K562 (cell line): ENCODE data around the gene PLXNA2. TPM values are rescaled to one million over a fixed set of nuclear protein-coding genes. Genes with fewer than 3 reads are reported as not detected.
A peak's percentile ranks its signal among the peaks of the same experiment; 100 is the strongest.

ENCODE experiments used
- ATAC-seq: fragments of 200-7000 bp; cut with Tn5 transposase; 3 replicates; pipeline ENCODE4 v1.9.1; 2020; ENCODE audit warnings: moderate library complexity
- BruUV-seq: library from RNA; stranded (reverse); fragments of 400-500 nt; replicated peaks from 2 replicates; lab custom pipeline; 2021; lab: Mats Ljungman, UMichigan
- CTCF ChIA-PET: fragments of 300-600 bp; formaldehyde crosslinking; extraction: SDS; loops from one replicate; lab custom pipeline; 2021; ENCODE audit warnings: low intra/inter-chr PET ratio; lab: Yijun Ruan, JAX
- POLR2A ChIA-PET: fragments of 300-600, 350-650 bp; sonication (Branson Sonifier 250); formaldehyde crosslinking; extraction: SDS; loops from one replicate; lab custom pipeline; 2021; ENCODE audit warnings: antibody characterized with exemption, inconsistent platforms; lab: Yijun Ruan, JAX
- DNase-seq, 4 experiments: peaks; one replicate each; pipeline versions ENCODE4 v3.0.0 to v3.0.0-alpha.2; 2011 to 2018; ENCODE audit warnings: low spot score in 3 of 4, mixed read lengths in 3 of 4; ENCODE audit errors: extremely low read depth in 1 of 4
- FAIRE-seq: peaks from 2 replicates; lab custom pipeline; 2011; peaks lifted over from hg19 to GRCh38; lab: Jason Lieb, UNC
- H2AFZ ChIP-seq: 2 replicates; pipeline ENCODE4 v1.6.0; 2011; ENCODE audit warnings: low read depth, low read length, control low read depth, inconsistent platforms
- H3K27ac ChIP-seq: fragments of 200-600 bp; 3 replicates; pipeline ENCODE4 v1.8.0; 2011; ENCODE audit warnings: low read depth, mild to moderate bottlenecking, control low read depth, inconsistent platforms, low read length, moderate library complexity, mixed read lengths; ENCODE audit errors: extremely low read depth
- H3K27me3 ChIP-seq, 2 experiments: fragments of 300-600 bp in 1 of 2; 2 replicates in 1 of 2; 3 replicates in 1 of 2; pipeline versions ENCODE4 v1.6.0 to v1.8.0; 2011; ENCODE audit warnings: inconsistent platforms in 2 of 2, low read length in 2 of 2, mild to moderate bottlenecking in 1 of 2, mixed read lengths in 1 of 2, moderate library complexity in 1 of 2; ENCODE audit not compliant: control insufficient read depth in 2 of 2, insufficient read depth in 2 of 2
- H3K36me3 ChIP-seq: fragments of 300-600 bp; 3 replicates; pipeline ENCODE4 v1.8.0; 2011; ENCODE audit warnings: mild to moderate bottlenecking, low read length, inconsistent platforms; ENCODE audit not compliant: control insufficient read depth, insufficient read depth
- H3K4me1 ChIP-seq, 2 experiments: fragments of 200-600 bp in 1 of 2; replicated peaks in 1 of 2; 2 replicates in 1 of 2; 3 replicates in 1 of 2; pipeline versions ENCODE4 v1.5.1 to v1.8.0; 2011; ENCODE audit warnings: inconsistent platforms in 2 of 2, low read length in 2 of 2, mild to moderate bottlenecking in 1 of 2, mixed read lengths in 1 of 2, moderate library complexity in 1 of 2; ENCODE audit not compliant: control insufficient read depth in 2 of 2, insufficient read depth in 2 of 2
- H3K4me2 ChIP-seq: 2 replicates; pipeline ENCODE4 v1.6.1; 2011; ENCODE audit warnings: low read length, control low read depth, inconsistent platforms, mixed read lengths; ENCODE audit not compliant: insufficient read depth
- H3K4me3 ChIP-seq: fragments of 200-600 bp; sonication (generic), shearing (Covaris generic); 2 replicates; pipeline ENCODE4 v1.5.1; 2016; ENCODE audit warnings: control low read depth, inconsistent platforms
- H3K79me2 ChIP-seq: fragments of 200-600 bp; 3 replicates; pipeline ENCODE4 v1.8.0; 2011; ENCODE audit warnings: low read length, inconsistent platforms; ENCODE audit not compliant: control insufficient read depth, insufficient read depth
- H3K9ac ChIP-seq, 2 experiments: 2 replicates each; pipeline versions ENCODE4 v1.6.0 to v1.6.1; 2011; ENCODE audit warnings: low read depth in 2 of 2, low read length in 2 of 2, control low read depth in 1 of 2, inconsistent platforms in 1 of 2, mild to moderate bottlenecking in 1 of 2, mixed read lengths in 1 of 2; ENCODE audit not compliant: insufficient read depth in 1 of 2
- H3K9me1 ChIP-seq: one replicate; pipeline ENCODE4 v1.6.0; 2011; ENCODE audit warnings: inconsistent platforms, mild to moderate bottlenecking, low read length, moderate library complexity; ENCODE audit not compliant: control insufficient read depth, insufficient read depth
- H3K9me3 ChIP-seq: replicated peaks from 2 replicates; pipeline ENCODE4 v1.5.1; 2011; ENCODE audit warnings: low read depth, low read length, inconsistent platforms; ENCODE audit not compliant: control insufficient read depth, insufficient read depth
- H4K20me1 ChIP-seq: replicated peaks from 2 replicates; pipeline ENCODE4 v1.6.1; 2011; ENCODE audit warnings: low read length, inconsistent platforms, mixed read lengths; ENCODE audit not compliant: control insufficient read depth, insufficient read depth
- BRCA1 ChIP-seq, 2 experiments: fragments of 450-650 bp in 1 of 2; sonication (generic) in 1 of 2; formaldehyde crosslinking in 1 of 2; IDR thresholded peaks; 2 replicates each; pipeline versions ENCODE4 v1.5.0 to v1.6.1; 2017 to 2020; ENCODE audit warnings: mild to moderate bottlenecking in 1 of 2, missing genetic modification reagents in 1 of 2
- DACH1 ChIP-seq: fragments of 450-650 bp; IDR thresholded peaks from 2 replicates; pipeline ENCODE4 v1.6.1; 2018; ENCODE audit not compliant: partially characterized antibody
- EZH2 ChIP-seq: IDR thresholded peaks from 2 replicates; pipeline ENCODE4 v1.6.1; 2012; ENCODE audit warnings: low read depth, mild to moderate bottlenecking, inconsistent platforms, low read length, borderline replicate concordance
- KDM1A ChIP-seq, 2 experiments: fragments of 450-650 bp; IDR thresholded peaks; 2 replicates each; pipeline ENCODE4 v1.6.1; 2016; ENCODE audit warnings: mild to moderate bottlenecking in 2 of 2
- PPARD ChIP-seq: fragments of 250-450 bp; sonication (Bioruptor Pico); IDR thresholded peaks from 2 replicates; pipeline ENCODE4 v1.8.0; 2022; ENCODE audit warnings: inconsistent platforms, mild to moderate bottlenecking, moderate library complexity
- RAD21 ChIP-seq, 2 experiments: fragments of 250-450 bp in 1 of 2; fragments of 450-650 bp in 1 of 2; sonication (Bioruptor Pico) in 1 of 2; formaldehyde crosslinking in 1 of 2; IDR thresholded peaks in 1 of 2; conservative IDR thresholded peaks in 1 of 2; 2 replicates each; pipeline versions ENCODE4 v1.4.0 to v1.8.0; 2020 to 2022; ENCODE audit warnings: mild to moderate bottlenecking in 2 of 2, moderate library complexity in 1 of 2
- SMAD2 ChIP-seq: fragments of 150-350 bp; IDR thresholded peaks from 2 replicates; pipeline ENCODE4 v1.6.1; 2014; ENCODE audit warnings: low read depth, mild to moderate bottlenecking, low read length
- STAG1 ChIP-seq: sonication (generic); formaldehyde crosslinking; IDR thresholded peaks from 2 replicates; pipeline ENCODE4 v1.5.0; 2020; ENCODE audit warnings: missing genetic modification reagents, borderline replicate concordance
- ZNF311 ChIP-seq: fragments of 250-450 bp; sonication (Bioruptor Pico); IDR thresholded peaks from 2 replicates; pipeline ENCODE4 v1.4.0; 2020; ENCODE audit warnings: mild to moderate bottlenecking, moderate library complexity
- WGBS: fragments of 100-300 bp; shearing (Covaris generic); methylation state at CpG from one replicate; pipeline ENCODE4 v1.1.6; 2016; ENCODE audit warnings: low coverage, mixed read lengths; ENCODE audit not compliant: insufficient coverage; ENCODE audit errors: missing lambda C conversion rate; 5-methylcytosine and 5-hydroxymethylcytosine counted together
- in situ Hi-C: fragments of 300-500 bp; cut with MboI; formaldehyde crosslinking; loops from 4 replicates; pipeline ENCODE4 v1.15.0; 2018; ENCODE audit warnings: inconsistent platforms, mixed read lengths
- intact Hi-C: fragments of 100-400 bp; cut with micrococcal nuclease; formaldehyde crosslinking; loops from 2 replicates; pipeline ENCODE4 v1.14.2; 2022
- polyA plus RNA-seq, 8 experiments: library from polyadenylated mRNA; depleted of rRNA in 4 of 8; stranded (reverse) in 5 of 8; unstranded in 3 of 8; fragments of >200 nt; fragmentation: Nextera tagmentation in 2 of 8; fragmentation: Illumina TruSeq in 1 of 8; extraction: Ambion mirVana in 2 of 8; extraction: Trizol in 1 of 8; gene quantifications; 2 replicates each; pipeline versions ENCODE4 v1.2.1 to v1.2.3, GENCODE V29; 2011 to 2014; ENCODE audit warnings: inconsistent platforms in 1 of 8, missing spikeins in 1 of 8
- total RNA-seq, 7 experiments: library from RNA; depleted of rRNA in 6 of 7; stranded (reverse); fragments of >200 nt in 6 of 7; fragmentation: Illumina TruSeq in 2 of 7; extraction: Trizol in 2 of 7; gene quantifications; 2 replicates each; pipeline versions ENCODE4 v1.2.1 to v1.2.3, GENCODE V29; 2011 to 2021; ENCODE audit warnings: low replicate concordance in 1 of 7
- TF ChIP-seq, protein P1 (sequence below): fragments of 450-650 bp; formaldehyde crosslinking; IDR thresholded peaks from 2 replicates; pipeline ENCODE4 v1.4.0; 2022; ENCODE audit warnings: missing genetic modification characterization
- TF ChIP-seq, protein P2 (sequence below), 2 experiments: fragments of 450-650 bp; IDR thresholded peaks; 2 replicates each; pipeline ENCODE4 v1.6.1; 2016
- TF ChIP-seq, protein P3 (sequence below), 2 experiments: IDR thresholded peaks; 2 replicates each; pipeline ENCODE4 v1.6.1; 2011; ENCODE audit warnings: borderline replicate concordance in 1 of 2, control low read depth in 1 of 2, low read depth in 1 of 2, low read length in 1 of 2, mild to moderate bottlenecking in 1 of 2, mixed read lengths in 1 of 2, moderate library complexity in 1 of 2; ENCODE audit not compliant: insufficient read depth in 1 of 2, insufficient read length in 1 of 2, poor library complexity in 1 of 2, severe bottlenecking in 1 of 2; ENCODE audit errors: extremely low read depth in 1 of 2

PLXNA2 gene
- total and polyA plus RNA-seq, 9 of the 15 experiments (the other 6 are each of a cell fraction or from before 2014, with no cell fraction given), result 0.01 to 1.3 (median 0.32) TPM

DNA sequence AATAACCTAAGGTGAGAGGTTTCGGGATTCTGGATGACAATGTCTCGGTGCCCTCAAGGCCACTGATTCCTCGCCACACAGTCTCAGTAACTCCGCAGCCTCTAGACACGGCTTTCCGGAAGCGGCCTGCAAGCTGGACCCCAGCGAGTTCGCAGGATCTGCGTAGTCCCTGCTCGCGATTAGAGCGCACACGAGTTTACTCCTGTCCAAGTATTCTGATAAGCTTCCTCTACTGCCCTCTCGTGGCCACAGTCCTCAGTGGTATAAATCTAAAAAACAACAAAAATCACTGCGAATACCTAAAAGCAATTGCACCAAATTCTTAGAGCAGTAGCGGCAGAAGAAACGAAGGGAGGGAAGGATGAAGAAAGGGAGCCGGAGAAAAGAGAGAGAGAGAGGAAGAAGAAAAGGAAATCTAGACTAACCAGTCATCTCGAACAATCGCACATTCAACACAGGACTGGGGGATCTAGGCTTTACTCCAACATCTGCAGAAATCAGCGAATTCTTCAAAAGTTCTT, 1.1 kb upstream of the PLXNA2 start:
- peak; percentile 96 for FAIRE-seq
- Histone ChIP-seq H3K9me1 (no peaks in the 10 kb centered on the region), H3K4me2 (0 out of 2 replicates have a peak overlapping the region, but pooled peaks have one; percentile 6), H4K20me1 (no peaks in the 10 kb centered on the region; the same call in 1 of the 2 replicates), H3K4me3 (no peak overlapping the region), H3K9me3 (no peaks in the 10 kb centered on the region), H3K27ac (no peak overlapping the region), H2AFZ (no peak overlapping the region), H3K79me2 (no peaks in the 10 kb centered on the region), H3K27me3 (peaks cover 23 to 50% of the 10 kb centered on the region in 2 experiments), H3K4me1 (peaks cover 0 to 19% of the 10 kb centered on the region in 2 experiments; a peak in 3 of 5 replicates), H3K9ac (no peak overlapping the region), H3K36me3 (no peaks in the 10 kb centered on the region)
- POLR2A ChIA-PET, result interaction anchor here (0.5 to 1.5 kb wide), 6 partner anchors 10 to 223 kb away, joined by 3 to 11 read pairs (median 4); no protein-coding TSS in a partner anchor
- CTCF ChIA-PET, result interaction anchor here (0.8 to 3.6 kb wide), 9 partner anchors 113 to 252 kb away, joined by 3 to 22 read pairs (median 8); no protein-coding TSS in a partner anchor
- BruUV-seq, result no TSS peak
- in situ Hi-C loops, result loop anchor here (5.0 kb wide), 2 partner anchors 123 to 223 kb away; no protein-coding TSS in a partner anchor
- intact Hi-C loops, result loop anchor here (1.0 to 5.0 kb wide), 4 partner anchors 113 to 224 kb away; no protein-coding TSS in a partner anchor
- DNase-seq, result peak; percentile 82 to 93 (median 86)
- 3% methylated on average over 22 of the region's 22 CpGs for WGBS
- peak; percentile 85 for ATAC-seq
- TF ChIP-seq PPARD (CRISPR knock-in tag) (no peak), RAD21 (CRISPR knock-in tag; conservative IDR thresholded peaks at IDR 0.05 in 1 of 2, IDR thresholded peaks at IDR 0.05 in 1 of 2) (peak; percentile 88 to 93), EZH2 (0 out of 2 replicates have a peak, but pooled peaks have one; percentile 54), STAG1 (CRISPR knock-in tag) (peak; percentile 90), DACH1 (no peak), ZNF311 (CRISPR knock-in tag) (no peak), KDM1A (IDR thresholded peaks at IDR 0.05) (peak; percentile 93), BRCA1 (IDR thresholded peaks at IDR 0.05) (no peak), BRCA1 (CRISPR knock-in tag; IDR thresholded peaks at IDR 0.05) (no peak), SMAD2 (no peak)
- TF ChIP-seq, protein P1, sequence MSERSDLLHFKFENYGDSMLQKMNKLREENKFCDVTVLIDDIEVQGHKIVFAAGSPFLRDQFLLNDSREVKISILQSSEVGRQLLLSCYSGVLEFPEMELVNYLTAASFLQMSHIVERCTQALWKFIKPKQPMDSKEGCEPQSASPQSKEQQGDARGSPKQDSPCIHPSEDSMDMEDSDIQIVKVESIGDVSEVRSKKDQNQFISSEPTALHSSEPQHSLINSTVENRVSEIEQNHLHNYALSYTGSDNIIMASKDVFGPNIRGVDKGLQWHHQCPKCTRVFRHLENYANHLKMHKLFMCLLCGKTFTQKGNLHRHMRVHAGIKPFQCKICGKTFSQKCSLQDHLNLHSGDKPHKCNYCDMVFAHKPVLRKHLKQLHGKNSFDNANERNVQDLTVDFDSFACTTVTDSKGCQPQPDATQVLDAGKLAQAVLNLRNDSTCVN (CRISPR knock-in tag), result 0 out of 2 replicates have a peak, but pooled peaks have one; percentile 58
- TF ChIP-seq, protein P2, sequence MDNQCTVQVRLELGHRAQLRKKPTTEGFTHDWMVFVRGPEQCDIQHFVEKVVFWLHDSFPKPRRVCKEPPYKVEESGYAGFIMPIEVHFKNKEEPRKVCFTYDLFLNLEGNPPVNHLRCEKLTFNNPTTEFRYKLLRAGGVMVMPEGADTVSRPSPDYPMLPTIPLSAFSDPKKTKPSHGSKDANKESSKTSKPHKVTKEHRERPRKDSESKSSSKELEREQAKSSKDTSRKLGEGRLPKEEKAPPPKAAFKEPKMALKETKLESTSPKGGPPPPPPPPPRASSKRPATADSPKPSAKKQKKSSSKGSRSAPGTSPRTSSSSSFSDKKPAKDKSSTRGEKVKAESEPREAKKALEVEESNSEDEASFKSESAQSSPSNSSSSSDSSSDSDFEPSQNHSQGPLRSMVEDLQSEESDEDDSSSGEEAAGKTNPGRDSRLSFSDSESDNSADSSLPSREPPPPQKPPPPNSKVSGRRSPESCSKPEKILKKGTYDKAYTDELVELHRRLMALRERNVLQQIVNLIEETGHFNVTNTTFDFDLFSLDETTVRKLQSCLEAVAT (IDR thresholded peaks at IDR 0.05), result 0 out of 4 replicates have a peak, but pooled peaks have one; percentile 51 to 52
- TF ChIP-seq, protein P3, sequence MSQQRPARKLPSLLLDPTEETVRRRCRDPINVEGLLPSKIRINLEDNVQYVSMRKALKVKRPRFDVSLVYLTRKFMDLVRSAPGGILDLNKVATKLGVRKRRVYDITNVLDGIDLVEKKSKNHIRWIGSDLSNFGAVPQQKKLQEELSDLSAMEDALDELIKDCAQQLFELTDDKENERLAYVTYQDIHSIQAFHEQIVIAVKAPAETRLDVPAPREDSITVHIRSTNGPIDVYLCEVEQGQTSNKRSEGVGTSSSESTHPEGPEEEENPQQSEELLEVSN (IDR thresholded peaks at IDR 0.05; ENCODE audit: borderline replicate concordance in 1 of 2, extremely low read depth in 1 of 2, insufficient read depth in 1 of 2, insufficient read length in 1 of 2, low read depth in 1 of 2, low read length in 1 of 2, poor library complexity in 1 of 2, severe bottlenecking in 1 of 2), result peak in 1 of 2 experiments; percentile 26
